Stimulated activated CD8-positive, alpha-beta memory T cell treated with anti-CD3 and anti-CD28 coated beads, Interleukin-4, amount 100 ng/mL, for 24 hours (primary cell): ENCODE measurements around the gene NR6A1.

Experiments used
- DNase-seq: peaks from one replicate; pipeline ENCODE4 v3.0.0-alpha.2; 2020; ENCODE audit warnings: low read depth

Gene NR6A1

GRCh38 chr9:124771021-124771866, at the start of gene NR6A1:
NR6A1 (minus strand) TSS chr9:124771311.
- peak; percentile 91 for DNase-seq

DNA sequence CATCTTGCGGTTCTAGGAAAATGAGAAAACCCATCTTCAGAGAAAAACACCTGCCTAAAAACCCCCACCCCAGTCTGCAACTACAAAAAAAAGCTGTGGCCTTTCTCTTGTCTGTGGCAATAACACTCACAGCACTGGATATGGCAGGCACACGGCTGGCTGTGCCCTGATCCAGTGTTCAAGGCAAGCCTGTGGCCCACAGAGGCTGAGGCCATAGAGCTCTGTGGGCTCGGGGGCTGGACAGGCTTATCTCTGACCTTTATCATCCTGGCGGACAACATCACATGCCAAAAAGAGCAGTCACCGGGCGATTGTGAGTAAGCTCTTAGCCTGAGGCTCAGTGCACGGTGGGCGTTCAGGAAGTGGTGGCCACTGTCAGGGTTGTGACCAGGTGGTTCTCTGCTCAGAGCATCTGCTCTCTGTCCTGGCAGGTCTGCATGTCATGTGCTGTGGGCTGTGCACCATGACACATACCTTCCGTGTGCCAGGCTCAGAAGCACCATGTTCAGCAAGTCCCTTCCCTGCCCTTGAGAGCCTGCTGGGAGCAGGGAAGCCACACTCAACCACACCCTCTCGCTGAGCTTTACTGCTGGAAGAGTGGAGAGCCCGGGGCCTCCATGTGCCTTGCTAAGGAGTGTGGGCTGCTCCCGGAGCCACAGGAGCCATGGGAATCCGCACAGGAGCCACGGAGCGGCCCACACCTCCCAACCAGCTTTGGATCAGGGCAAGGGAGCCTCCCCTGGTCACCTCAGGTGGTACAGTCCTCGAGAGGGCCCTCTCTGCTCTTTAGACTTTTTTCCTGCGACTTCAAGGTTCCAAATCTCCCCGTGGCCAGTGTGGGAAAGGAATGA, 47.5 kb upstream of the NR6A1 start:
- DNase-seq: no peak

- no peak for DNase-seq
Measured at GRCh38 chr9:124815601-124816000, 44.5 kb upstream of the NR6A1 start.

GRCh38 chr9:124814164-124814535, 43.0 kb upstream of the NR6A1 start:
- DNase-seq: no peak

GRCh38 chr9:124813501-124814163, 42.5 kb upstream of the NR6A1 start:
- no peak for DNase-seq

- no peak for DNase-seq
Measured at GRCh38 chr9:124813041-124813440, 41.9 kb upstream of the NR6A1 start.

GRCh38 chr9:124812441-124812876, 41.3 kb upstream of the NR6A1 start:
- DNase-seq: no peak

DNA sequence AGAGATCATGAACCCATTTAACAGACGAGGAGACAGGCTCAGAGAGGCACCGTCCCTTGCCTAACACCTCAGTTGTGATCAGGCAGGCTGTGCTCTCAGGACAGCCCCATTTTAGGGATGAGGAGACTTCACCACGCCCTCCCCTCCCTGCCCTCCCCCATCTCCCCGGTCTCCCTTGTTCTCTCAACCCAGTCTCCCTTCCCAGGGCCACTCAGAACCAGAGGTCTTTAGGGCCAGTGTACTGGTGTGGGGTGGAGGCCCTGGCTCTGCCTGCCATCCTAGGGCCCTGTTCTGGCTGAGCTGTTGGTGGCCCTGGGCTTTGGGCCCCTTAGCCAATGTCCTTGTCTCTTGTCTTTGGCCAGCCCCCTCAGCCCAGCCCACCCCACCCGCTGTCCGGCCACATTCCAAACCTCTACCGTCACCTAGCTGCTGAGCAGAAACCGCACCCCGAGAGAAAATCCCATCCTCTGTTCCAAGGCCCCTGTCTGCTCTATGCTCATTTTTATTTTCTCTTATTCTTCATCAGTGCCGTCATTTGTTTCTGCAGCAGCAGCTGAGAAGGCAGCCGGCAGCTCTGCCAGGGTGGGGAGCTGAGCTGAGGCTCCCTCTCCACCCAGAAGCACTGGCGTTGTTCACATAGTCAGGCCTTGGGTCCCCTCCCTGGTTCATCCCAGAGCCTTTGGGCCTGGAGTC, 39.7 kb upstream of the NR6A1 start:
- DNase-seq: no peak

DNA sequence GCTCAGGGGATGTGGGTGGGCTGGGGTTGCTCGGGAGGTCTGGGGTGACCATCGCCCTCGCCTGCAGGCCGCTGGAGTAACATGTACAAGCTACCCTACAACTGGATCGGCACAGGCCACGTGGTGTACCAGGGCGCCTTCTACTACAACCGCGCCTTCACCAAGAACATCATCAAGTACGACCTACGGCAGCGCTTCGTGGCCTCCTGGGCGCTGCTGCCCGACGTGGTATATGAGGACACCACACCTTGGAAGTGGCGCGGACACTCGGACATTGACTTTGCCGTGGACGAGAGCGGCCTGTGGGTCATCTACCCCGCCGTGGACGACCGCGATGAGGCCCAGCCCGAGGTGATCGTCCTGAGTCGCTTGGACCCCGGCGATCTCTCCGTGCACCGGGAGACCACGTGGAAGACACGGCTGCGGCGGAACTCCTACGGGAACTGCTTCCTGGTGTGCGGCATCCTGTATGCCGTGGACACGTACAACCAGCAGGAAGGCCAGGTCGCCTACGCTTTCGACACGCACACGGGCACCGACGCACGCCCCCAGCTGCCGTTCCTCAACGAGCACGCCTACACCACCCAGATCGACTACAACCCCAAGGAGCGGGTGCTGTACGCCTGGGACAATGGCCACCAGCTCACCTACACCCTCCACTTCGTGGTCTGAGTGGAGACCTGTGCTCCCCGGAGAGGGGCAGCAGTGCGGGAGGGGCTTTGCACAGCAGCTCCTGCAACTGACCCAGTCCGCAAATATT, 38.8 kb upstream of the NR6A1 start:
- no peak for DNase-seq

DNA sequence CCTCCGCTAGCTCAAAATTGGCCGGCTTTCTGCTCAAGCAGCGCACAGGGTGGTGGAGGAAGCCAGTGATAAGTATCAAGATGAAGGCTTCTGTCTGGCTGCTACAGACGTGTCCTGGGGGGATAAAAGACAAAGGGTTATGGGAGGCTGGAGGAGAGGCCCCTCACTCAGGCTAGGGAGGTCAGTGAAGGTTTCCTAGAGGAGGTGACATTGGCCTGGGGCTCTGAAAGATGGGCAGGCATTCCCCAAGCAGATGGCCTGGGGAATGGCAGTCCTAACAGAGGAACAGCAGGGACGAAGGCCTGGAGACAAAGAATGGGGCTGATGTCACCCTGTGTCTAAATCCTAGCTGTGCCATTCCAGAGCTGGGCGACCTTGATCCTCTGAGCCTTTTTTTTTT, 38.1 kb upstream of the NR6A1 start:
- DNase-seq: no peak

DNA sequence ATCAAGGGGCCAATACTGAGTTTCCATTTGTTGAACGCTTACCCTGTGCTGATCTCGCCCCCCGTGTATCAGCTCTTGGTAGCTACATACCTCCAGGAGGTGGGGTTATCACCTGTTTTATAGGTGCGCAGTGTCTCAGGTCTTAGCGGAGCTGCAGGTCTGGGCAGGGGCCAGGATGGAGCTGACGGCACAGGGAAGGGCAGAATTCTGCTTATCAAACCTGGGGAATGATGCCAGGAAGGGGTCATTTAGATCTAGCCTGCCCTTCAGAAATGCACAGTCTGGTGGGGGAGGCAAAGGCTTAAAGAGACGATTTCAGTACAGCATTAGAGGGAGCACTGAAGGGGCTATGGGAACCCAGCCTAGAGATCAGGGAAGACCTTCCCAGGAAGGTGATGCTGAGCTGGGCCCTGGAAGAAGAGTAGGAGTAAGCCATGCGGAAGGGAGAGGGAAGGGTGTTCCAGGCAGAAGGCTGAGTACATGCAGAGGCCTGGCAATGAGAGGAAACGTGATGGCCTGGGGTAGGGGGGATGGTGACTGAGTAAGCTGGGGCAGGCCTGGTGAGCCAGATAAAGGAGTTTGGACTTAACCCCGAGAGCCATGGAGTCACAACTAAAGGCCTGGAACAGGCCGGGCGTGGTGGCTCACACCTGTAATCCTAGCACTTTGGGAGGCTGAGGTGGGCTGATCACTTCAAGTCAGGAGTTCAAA, 37.3 kb upstream of the NR6A1 start:
- DNase-seq: no peak

DNA sequence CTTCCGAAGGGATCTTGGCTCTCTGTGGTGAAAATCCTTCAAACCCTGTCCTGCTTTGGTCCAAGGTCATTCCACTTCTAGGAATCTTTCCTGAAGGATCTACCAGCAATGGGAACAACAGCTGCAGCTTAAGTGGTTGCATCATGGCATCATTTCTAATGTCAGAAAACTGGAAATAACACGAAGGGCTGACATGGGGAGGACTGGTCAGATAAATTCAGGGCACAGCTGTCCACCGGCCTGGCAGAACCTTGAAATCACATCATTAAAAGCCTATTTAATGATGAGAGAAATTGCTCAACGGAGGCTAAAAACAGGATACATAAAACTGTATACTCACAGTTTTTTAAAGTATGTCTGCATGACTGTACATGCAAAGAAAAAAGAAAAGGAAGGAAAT, 34.1 kb upstream of the NR6A1 start:
- DNase-seq: no peak

- no peak for DNase-seq
Measured at GRCh38 chr9:124803911-124804310, 32.8 kb upstream of the NR6A1 start.

- no peak for DNase-seq
Measured at GRCh38 chr9:124802426-124802825, 31.3 kb upstream of the NR6A1 start.

DNA sequence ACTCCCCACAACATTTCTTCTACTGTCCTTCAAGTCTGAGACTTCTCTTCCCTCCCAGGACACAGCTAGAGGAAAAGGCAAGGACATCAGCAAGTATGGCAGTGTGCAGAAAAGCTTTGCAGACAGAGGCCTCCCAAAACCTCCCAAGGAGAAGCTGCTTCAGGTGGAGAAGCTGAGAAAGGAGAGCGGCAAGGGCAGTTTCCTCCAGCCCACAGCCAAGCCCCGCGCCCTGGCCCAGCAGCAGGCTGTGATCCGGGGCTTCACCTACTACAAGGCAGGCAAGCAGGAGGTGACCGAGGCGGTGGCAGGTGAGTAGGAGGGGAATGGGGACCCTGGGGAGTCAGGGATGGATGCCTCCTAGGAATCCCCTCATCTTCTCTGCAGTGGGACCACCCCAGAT, 30.2 kb upstream of the NR6A1 start:
- DNase-seq: no peak

- no peak for DNase-seq
Measured at GRCh38 chr9:124800306-124801259, 29.5 kb upstream of the NR6A1 start.

DNA sequence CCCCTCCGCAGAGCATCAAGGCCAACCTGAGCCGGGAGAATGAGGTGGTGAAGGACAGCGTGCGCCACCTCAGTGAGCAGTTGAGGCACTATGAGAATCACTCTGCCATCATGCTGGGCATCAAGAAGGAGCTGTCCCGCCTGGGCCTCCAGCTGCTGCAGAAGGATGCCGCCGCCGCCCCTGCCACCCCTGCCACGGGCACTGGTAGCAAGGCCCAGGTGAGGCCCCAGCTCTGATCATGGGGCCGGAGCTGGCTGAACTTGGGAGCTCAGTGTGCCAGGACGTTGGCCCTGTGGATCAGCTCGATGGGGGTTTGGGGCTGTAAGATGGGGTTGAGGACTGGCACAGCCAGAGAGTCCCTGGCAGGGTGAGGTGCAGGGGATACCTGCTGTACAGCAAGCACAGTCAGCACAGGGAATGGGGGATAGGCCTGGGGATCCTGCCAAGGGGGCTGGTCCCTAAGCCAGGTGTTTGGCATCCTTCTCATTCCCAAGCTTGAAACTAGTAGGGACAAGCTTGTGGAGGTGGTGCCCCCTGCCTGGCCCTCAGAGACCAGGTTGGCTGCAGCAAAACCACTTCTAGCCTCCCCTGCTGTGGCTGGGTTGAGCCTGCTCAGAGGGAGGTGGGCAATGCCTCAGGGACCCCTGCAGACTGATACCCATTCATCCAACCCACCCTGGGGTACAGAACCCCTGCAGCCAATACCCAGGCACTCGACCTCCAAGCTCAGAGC, 28.3 kb upstream of the NR6A1 start:
- DNase-seq: no peak

GRCh38 chr9:124797343-124798103, 26.4 kb upstream of the NR6A1 start:
- DNase-seq: no peak
